ENCODE data around the gene MYBPH.

MYBPH gene

DNA sequence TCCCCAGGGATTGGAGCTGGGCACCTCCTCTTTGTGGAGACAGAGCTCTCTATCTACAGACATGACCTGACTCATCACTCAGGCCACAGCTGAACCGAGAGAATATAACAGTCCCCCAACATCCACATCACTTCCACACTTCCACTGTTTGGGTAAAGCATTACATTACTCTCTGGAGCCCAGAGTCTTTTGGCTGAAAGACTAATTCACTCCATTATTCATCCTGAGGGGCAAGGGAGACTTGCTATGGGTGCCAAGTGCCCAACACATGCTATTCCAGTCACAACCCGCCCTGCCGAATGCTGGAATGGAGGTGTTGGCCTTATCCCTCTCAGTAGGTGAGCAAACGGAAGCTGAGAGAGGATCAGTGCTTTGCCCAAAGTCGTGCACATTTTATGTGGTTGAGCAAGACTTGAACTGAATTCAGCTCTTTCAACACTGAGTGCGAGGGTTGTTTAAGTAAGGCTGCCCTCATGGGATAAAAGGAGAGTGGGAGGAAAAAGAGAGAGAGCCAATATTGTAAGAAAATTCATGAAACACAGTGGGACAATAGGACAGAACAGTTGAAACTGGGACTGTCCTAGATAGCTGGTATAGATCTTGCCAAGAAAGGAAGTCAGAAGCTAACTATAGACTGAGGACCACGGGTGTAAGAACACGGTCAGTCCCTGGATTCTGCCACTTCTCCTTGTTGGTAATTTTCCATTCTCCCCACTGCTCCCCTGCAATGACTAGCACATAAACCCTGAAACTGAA, 24.4 kb upstream of the MYBPH start:
- no peak overlapping the region for H3K4me3 Mint-ChIP-seq
- H3K36me3 Mint-ChIP-seq (ENCODE audit: low read depth): no peaks in the 10 kb centered on the region
- no peak for DNase-seq
- no peak overlapping the region for H3K27ac Mint-ChIP-seq
- peaks cover 12% of the 10 kb centered on the region for H3K4me1 Mint-ChIP-seq
- H3K9me3 Mint-ChIP-seq: peaks cover 4% of the 10 kb centered on the region
- TF ChIP-seq, protein P1, sequence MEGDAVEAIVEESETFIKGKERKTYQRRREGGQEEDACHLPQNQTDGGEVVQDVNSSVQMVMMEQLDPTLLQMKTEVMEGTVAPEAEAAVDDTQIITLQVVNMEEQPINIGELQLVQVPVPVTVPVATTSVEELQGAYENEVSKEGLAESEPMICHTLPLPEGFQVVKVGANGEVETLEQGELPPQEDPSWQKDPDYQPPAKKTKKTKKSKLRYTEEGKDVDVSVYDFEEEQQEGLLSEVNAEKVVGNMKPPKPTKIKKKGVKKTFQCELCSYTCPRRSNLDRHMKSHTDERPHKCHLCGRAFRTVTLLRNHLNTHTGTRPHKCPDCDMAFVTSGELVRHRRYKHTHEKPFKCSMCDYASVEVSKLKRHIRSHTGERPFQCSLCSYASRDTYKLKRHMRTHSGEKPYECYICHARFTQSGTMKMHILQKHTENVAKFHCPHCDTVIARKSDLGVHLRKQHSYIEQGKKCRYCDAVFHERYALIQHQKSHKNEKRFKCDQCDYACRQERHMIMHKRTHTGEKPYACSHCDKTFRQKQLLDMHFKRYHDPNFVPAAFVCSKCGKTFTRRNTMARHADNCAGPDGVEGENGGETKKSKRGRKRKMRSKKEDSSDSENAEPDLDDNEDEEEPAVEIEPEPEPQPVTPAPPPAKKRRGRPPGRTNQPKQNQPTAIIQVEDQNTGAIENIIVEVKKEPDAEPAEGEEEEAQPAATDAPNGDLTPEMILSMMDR (IDR thresholded peaks at IDR 0.05): no peak
- H3K27me3 Mint-ChIP-seq (ENCODE audit: low read depth, poor library complexity): peaks cover 6% of the 10 kb centered on the region

DNA sequence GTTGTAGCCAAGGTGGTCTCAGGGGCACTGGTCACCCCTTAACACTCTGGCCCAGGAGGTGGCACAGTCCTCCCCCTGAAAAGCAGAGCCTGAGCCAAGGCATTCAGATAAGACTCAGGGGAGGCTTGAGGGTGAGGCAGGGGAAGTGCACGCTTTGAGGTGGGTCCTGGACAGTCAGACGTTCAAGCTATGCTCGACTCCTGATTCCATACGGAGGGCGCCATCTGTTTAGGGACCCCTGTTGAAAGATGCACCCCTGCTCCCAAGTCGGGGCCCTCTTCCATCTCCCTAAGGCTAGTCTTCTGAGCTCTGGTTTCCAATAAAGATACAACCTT, 23.8 kb upstream of the MYBPH start:
- no peak overlapping the region for H3K27ac Mint-ChIP-seq

DNA sequence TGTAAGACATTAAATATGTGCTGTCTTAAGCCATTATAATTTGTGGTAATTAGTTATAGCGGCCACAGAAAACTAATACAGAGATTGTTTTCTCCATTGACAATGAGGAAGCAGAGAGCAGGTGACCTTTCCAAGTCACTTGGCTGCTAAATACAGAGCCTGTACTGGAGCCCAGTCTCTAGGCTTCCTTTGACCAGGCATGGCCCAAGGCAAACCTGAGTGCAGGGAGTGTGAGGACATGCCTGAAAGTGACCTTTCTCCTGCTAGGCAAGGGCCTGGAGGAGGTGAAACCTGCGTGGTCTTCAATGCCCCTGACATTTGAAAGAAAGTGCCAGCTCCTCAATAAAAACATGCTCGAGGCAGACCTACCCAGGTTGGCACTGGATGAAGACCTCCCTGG, 23.4 kb upstream of the MYBPH start:
- Mint-ChIP-seq H3K36me3 (ENCODE audit: low read depth) (no peaks in the 10 kb centered on the region), H3K4me1 (peaks cover 12% of the 10 kb centered on the region), H3K27me3 (ENCODE audit: low read depth, poor library complexity) (peaks cover 6% of the 10 kb centered on the region), H3K27ac (no peak overlapping the region), H3K4me3 (no peak overlapping the region), H3K9me3 (peaks cover 4% of the 10 kb centered on the region)
- TF ChIP-seq, protein P1 (IDR thresholded peaks at IDR 0.05): no peak
- no peak for DNase-seq

More for the DNA sequence above, 23.8 kb upstream of the MYBPH start:
- Mint-ChIP-seq H3K9me3 (peaks cover 4% of the 10 kb centered on the region), H3K4me3 (no peak overlapping the region), H3K4me1 (peaks cover 12% of the 10 kb centered on the region), H3K36me3 (ENCODE audit: low read depth) (no peaks in the 10 kb centered on the region), H3K27me3 (ENCODE audit: low read depth, poor library complexity) (peaks cover 6% of the 10 kb centered on the region)
- DNase-seq: no peak
- TF ChIP-seq, protein P1 (IDR thresholded peaks at IDR 0.05): no peak

DNA sequence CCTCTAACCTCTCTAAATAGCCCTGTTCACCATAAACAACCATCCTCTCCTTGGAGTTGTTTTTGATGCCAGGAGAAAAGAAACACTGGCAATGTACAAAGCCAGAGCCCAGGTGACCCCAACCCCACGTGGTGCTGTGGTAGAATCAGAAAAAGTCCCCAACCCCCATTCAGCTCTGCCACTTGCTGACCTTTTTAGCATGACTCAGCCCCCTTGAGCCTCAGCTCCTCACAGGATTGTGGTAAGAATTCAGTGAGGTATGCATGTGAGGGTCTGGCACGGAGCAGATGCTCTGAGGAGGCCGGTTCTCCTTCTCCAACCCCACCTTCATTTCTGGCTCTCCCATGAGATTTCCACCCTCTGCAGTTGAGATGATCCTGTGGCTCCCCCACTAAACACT, 22.0 kb upstream of the MYBPH start:
- no peaks in the 10 kb centered on the region for H3K36me3 Mint-ChIP-seq (ENCODE audit: low read depth)
- DNase-seq: no peak
- peaks cover 4% of the 10 kb centered on the region for H3K9me3 Mint-ChIP-seq
- H3K4me1 Mint-ChIP-seq: peaks cover 12% of the 10 kb centered on the region
- no peak overlapping the region for H3K27ac Mint-ChIP-seq
- H3K27me3 Mint-ChIP-seq (ENCODE audit: low read depth, poor library complexity): peaks cover 3% of the 10 kb centered on the region
- H3K4me3 Mint-ChIP-seq: no peak overlapping the region
- TF ChIP-seq, protein P1 (IDR thresholded peaks at IDR 0.05): no peak

DNA sequence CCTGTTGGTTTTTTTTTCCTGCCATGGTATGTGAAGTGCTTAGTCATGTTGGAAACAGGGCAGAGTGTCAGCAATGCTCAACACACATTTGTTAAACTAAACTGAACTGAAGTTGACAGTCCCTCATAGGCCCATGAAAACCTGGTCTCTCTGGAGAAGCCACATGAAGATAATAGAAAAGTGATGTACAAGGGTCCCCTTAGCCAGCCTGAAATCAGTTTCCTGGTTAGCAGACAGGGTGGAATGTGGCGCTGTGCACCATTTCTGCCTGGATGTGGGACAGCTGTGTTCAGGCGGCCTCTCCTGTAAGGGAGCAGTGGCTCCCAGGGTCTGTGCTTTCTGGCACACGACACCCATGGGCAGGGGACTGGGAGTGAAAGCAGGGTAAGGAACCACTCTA, 20.7 kb upstream of the MYBPH start:
- TF ChIP-seq, protein P1 (IDR thresholded peaks at IDR 0.05): no peak
- Mint-ChIP-seq H3K36me3 (ENCODE audit: low read depth) (no peaks in the 10 kb centered on the region), H3K9me3 (peaks cover 4% of the 10 kb centered on the region), H3K27ac (no peak overlapping the region), H3K4me3 (no peak overlapping the region), H3K4me1 (peaks cover 12% of the 10 kb centered on the region), H3K27me3 (ENCODE audit: low read depth, poor library complexity) (peaks cover 3% of the 10 kb centered on the region)
- DNase-seq: no peak

DNA sequence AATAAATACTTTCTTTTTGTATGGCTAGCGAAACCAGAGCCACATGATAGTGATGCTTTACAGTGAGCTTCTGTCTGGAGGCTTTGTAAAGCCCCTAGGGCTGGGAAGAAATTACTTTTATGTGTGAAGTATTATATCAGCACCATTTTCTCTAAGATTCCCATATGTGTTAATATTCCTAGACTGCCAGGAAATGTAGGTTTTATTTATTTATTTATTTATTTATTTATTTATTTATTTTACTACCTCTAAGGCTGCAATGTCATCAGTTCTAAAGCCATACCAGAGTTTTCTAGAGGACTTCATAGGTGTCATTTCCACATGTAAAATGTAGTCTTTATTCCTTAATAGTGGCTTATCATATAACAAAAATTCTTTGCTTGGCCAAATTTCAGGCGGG, 15.3 kb upstream of the MYBPH start:
- Mint-ChIP-seq H3K4me3 (no peak overlapping the region), H3K27ac (no peak overlapping the region), H3K9me3 (no peaks in the 10 kb centered on the region)

More for the DNA sequence above, 15.3 kb upstream of the MYBPH start:
- Mint-ChIP-seq H3K36me3 (ENCODE audit: low read depth) (no peaks in the 10 kb centered on the region), H3K4me1 (peaks cover 24% of the 10 kb centered on the region), H3K27me3 (ENCODE audit: low read depth, poor library complexity) (peaks cover 3% of the 10 kb centered on the region)
- TF ChIP-seq, protein P1 (IDR thresholded peaks at IDR 0.05): no peak
- DNase-seq: no peak
